Liver (tissue), 9 donors: ENCODE data around the gene C19orf25. TPM values are rescaled to one million over a fixed set of nuclear protein-coding genes. Genes with fewer than 3 reads are reported as not detected.

Experiments
- DNase-seq: peaks from one replicate; pipeline ENCODE4 v3.0.0-alpha.2; 2017; ENCODE audit warnings: low spot score
- H3K27ac ChIP-seq, 2 donors: one replicate each; pipeline ENCODE4 v1.7.0; 2013; ENCODE audit warnings: inconsistent platforms in 2 of 2, low read length in 2 of 2, control low read depth in 1 of 2, low read depth in 1 of 2, mild to moderate bottlenecking in 1 of 2
- H3K27me3 ChIP-seq, 4 donors: one replicate each; pipeline versions ENCODE4 v1.6.1 to v1.7.0; 2013; ENCODE audit warnings: low read length in 3 of 4, inconsistent platforms in 1 of 4, mild to moderate bottlenecking in 1 of 4, moderate library complexity in 1 of 4; ENCODE audit not compliant: control insufficient read depth in 4 of 4, insufficient read depth in 4 of 4
- H3K36me3 ChIP-seq, 4 donors: one replicate each; pipeline versions ENCODE4 v1.6.1 to v1.7.0; 2013; ENCODE audit warnings: low read length in 3 of 4, mild to moderate bottlenecking in 3 of 4, low read depth in 1 of 4, moderate library complexity in 1 of 4; ENCODE audit not compliant: control insufficient read depth in 4 of 4, insufficient read depth in 3 of 4
- H3K4me1 ChIP-seq, 4 donors: one replicate each; pipeline versions ENCODE4 v1.6.1 to v1.7.0; 2013; ENCODE audit warnings: low read length in 3 of 4, mild to moderate bottlenecking in 3 of 4, moderate library complexity in 1 of 4; ENCODE audit not compliant: control insufficient read depth in 4 of 4, insufficient read depth in 4 of 4
- H3K4me3 ChIP-seq, 3 donors: one replicate each; pipeline versions ENCODE4 v1.6.1 to v1.7.0; 2013; ENCODE audit warnings: low read length in 3 of 3, control low read depth in 1 of 3, low read depth in 1 of 3, mild to moderate bottlenecking in 1 of 3
- H3K9ac ChIP-seq, 2 donors: one replicate each; pipeline ENCODE4 v1.7.0; 2013; ENCODE audit warnings: low read length in 2 of 2, mild to moderate bottlenecking in 2 of 2, moderate library complexity in 2 of 2, control low read depth in 1 of 2, low read depth in 1 of 2
- H3K9me3 ChIP-seq, 4 donors: one replicate each; pipeline versions ENCODE4 v1.6.1 to v1.7.0; 2013; ENCODE audit warnings: low read length in 3 of 4; ENCODE audit not compliant: control insufficient read depth in 4 of 4
- EGR1 ChIP-seq, 2 donors: IDR thresholded peaks; 2 replicates each; pipeline ENCODE4 v1.6.1; 2016 to 2018; ENCODE audit warnings: antibody characterized with exemption in 2 of 2, low read depth in 2 of 2
- FOXA1 ChIP-seq: IDR thresholded peaks from 2 replicates; pipeline ENCODE4 v1.6.1; 2016; ENCODE audit warnings: antibody characterized with exemption
- FOXA2 ChIP-seq: IDR thresholded peaks from 2 replicates; pipeline ENCODE4 v1.6.1; 2016; ENCODE audit warnings: antibody characterized with exemption
- GABPA ChIP-seq, 2 donors: IDR thresholded peaks in 1 of 2; conservative IDR thresholded peaks in 1 of 2; 2 replicates each; pipeline ENCODE4 v1.6.1; 2016; ENCODE audit warnings: antibody characterized with exemption in 2 of 2, mild to moderate bottlenecking in 1 of 2, moderate library complexity in 1 of 2
- HNF4A ChIP-seq, 2 donors: conservative IDR thresholded peaks; 2 replicates each; pipeline ENCODE4 v1.6.1; 2016; ENCODE audit warnings: antibody characterized with exemption in 2 of 2, mild to moderate bottlenecking in 2 of 2
- HNF4G ChIP-seq: IDR thresholded peaks from 2 replicates; pipeline ENCODE4 v1.6.1; 2016; ENCODE audit warnings: antibody characterized with exemption
- JUND ChIP-seq, 2 donors: IDR thresholded peaks; 2 replicates each; pipeline ENCODE4 v1.6.1; 2016; ENCODE audit warnings: antibody characterized with exemption in 2 of 2
- NR2F2 ChIP-seq: IDR thresholded peaks from 2 replicates; pipeline ENCODE4 v1.6.1; 2016; ENCODE audit warnings: antibody characterized with exemption
- RAD21 ChIP-seq, 2 donors: IDR thresholded peaks; 2 replicates each; pipeline ENCODE4 v1.6.1; 2016; ENCODE audit warnings: antibody characterized with exemption in 2 of 2, mild to moderate bottlenecking in 2 of 2
- RXRA ChIP-seq, 2 donors: IDR thresholded peaks; 2 replicates each; pipeline ENCODE4 v1.6.1; 2017 to 2018; ENCODE audit warnings: antibody characterized with exemption in 2 of 2, mild to moderate bottlenecking in 1 of 2
- SP1 ChIP-seq: IDR thresholded peaks from 2 replicates; pipeline ENCODE4 v1.6.1; 2018; ENCODE audit warnings: antibody characterized with exemption, mild to moderate bottlenecking
- TAF1 ChIP-seq: conservative IDR thresholded peaks from 2 replicates; pipeline ENCODE4 v1.6.1; 2016; ENCODE audit warnings: antibody characterized with exemption, mild to moderate bottlenecking
- YY1 ChIP-seq: IDR thresholded peaks from 2 replicates; pipeline ENCODE4 v1.6.1; 2016; ENCODE audit warnings: antibody characterized with exemption, mild to moderate bottlenecking
- WGBS: extraction: QIAGEN DNeasy Blood & Tissue Kit; methylation state at CpG from one replicate; pipeline ENCODE4 v1.1.7; 2013; 5-methylcytosine and 5-hydroxymethylcytosine counted together
- polyA plus RNA-seq, 2 donors: library from polyadenylated mRNA; stranded (reverse) in 1 of 2; unstranded in 1 of 2; fragments of 200-250 nt in 1 of 2; fragments of >200 nt in 1 of 2; fragmentation: Nextera tagmentation in 1 of 2; extraction: Ambion mirVana in 1 of 2; gene quantifications; one replicate each; pipeline versions ENCODE4 v1.2.1 to v1.2.3, GENCODE V29; 2013 to 2015
- total RNA-seq, 2 donors: library from RNA; depleted of rRNA; stranded (reverse); fragments of >200 nt; gene quantifications; one replicate each; pipeline ENCODE4 v1.2.3, GENCODE V29; 2014
- TF ChIP-seq, protein P1 (sequence below): fragments of 150-350 bp; IDR thresholded peaks from 2 replicates; pipeline ENCODE4 v1.5.1; 2017; ENCODE audit warnings: improper control_type of control experiment, low read depth, low read length; ENCODE audit not compliant: missing input control
- TF ChIP-seq, protein P2 (sequence below): IDR thresholded peaks from 2 replicates; pipeline ENCODE4 v1.6.1; 2016; ENCODE audit warnings: antibody characterized with exemption
- TF ChIP-seq, protein P3 (sequence below): IDR thresholded peaks from 2 replicates; pipeline ENCODE4 v1.6.1; 2016; ENCODE audit warnings: antibody characterized with exemption, mild to moderate bottlenecking
- TF ChIP-seq, protein P4 (sequence below): IDR thresholded peaks from 2 replicates; pipeline ENCODE4 v1.6.1; 2016; ENCODE audit warnings: antibody characterized with exemption
- TF ChIP-seq, protein P5 (sequence below): IDR thresholded peaks from 2 replicates; pipeline ENCODE4 v1.6.1; 2016; ENCODE audit warnings: antibody characterized with exemption
- donor health status: healthy.
- donor health status: healthy.
- donor health status: healthy.
- donor health status: healthy.
- donor health status: healthy.

C19orf25 gene
- total and polyA plus RNA-seq, 4 donors = 15.1 to 19.8 (median 18.5) TPM

DNA sequence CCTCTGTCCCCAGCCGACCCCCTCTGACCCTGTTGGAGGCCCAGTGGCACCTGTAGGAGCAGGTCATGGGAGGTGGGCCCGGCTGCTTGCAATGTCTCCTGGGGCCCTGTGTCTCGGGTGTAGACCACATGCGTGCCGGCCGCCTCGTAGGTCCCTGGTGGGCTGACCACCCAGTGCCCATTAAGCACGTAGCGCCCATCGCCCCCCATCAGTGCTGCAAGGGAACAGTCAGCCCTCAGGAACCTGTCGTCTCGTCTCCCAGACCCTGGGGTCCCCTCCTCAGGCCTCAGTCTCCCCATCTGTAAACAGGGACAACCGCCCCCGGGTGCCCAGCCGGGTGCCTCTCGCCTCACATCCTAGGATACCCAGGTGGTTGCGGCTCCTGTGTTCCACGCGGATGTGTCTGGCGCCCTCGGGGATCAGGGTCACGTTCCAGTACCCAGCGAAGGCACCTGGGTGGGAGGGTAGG, 28.2 kb upstream of the C19orf25 start:
- Histone ChIP-seq H3K27ac (no peak overlapping the region), H3K9me3 (no peaks in the 10 kb centered on the region), H3K27me3 (no peaks in the 10 kb centered on the region), H3K36me3 (no peaks in the 10 kb centered on the region), H3K4me1 (peaks cover 3 to 25% (median 11%) of the 10 kb centered on the region in 4 donors), H3K4me3 (no peak overlapping the region), H3K9ac (no peak overlapping the region)
- WGBS = 78% methylated on average over 23 of the region's 23 CpGs
- TF ChIP-seq RXRA (IDR thresholded peaks at IDR 0.05) = no peak
- TF ChIP-seq, protein P1, sequence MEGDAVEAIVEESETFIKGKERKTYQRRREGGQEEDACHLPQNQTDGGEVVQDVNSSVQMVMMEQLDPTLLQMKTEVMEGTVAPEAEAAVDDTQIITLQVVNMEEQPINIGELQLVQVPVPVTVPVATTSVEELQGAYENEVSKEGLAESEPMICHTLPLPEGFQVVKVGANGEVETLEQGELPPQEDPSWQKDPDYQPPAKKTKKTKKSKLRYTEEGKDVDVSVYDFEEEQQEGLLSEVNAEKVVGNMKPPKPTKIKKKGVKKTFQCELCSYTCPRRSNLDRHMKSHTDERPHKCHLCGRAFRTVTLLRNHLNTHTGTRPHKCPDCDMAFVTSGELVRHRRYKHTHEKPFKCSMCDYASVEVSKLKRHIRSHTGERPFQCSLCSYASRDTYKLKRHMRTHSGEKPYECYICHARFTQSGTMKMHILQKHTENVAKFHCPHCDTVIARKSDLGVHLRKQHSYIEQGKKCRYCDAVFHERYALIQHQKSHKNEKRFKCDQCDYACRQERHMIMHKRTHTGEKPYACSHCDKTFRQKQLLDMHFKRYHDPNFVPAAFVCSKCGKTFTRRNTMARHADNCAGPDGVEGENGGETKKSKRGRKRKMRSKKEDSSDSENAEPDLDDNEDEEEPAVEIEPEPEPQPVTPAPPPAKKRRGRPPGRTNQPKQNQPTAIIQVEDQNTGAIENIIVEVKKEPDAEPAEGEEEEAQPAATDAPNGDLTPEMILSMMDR = no peak
- TF ChIP-seq, protein P2, sequence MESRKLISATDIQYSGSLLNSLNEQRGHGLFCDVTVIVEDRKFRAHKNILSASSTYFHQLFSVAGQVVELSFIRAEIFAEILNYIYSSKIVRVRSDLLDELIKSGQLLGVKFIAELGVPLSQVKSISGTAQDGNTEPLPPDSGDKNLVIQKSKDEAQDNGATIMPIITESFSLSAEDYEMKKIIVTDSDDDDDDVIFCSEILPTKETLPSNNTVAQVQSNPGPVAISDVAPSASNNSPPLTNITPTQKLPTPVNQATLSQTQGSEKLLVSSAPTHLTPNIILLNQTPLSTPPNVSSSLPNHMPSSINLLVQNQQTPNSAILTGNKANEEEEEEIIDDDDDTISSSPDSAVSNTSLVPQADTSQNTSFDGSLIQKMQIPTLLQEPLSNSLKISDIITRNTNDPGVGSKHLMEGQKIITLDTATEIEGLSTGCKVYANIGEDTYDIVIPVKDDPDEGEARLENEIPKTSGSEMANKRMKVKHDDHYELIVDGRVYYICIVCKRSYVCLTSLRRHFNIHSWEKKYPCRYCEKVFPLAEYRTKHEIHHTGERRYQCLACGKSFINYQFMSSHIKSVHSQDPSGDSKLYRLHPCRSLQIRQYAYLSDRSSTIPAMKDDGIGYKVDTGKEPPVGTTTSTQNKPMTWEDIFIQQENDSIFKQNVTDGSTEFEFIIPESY = no peak
- TF ChIP-seq HNF4A (conservative IDR thresholded peaks at IDR 0.05) = no peak
- TF ChIP-seq FOXA1 = no peak
- no peak for TF ChIP-seq TAF1
- TF ChIP-seq, protein P3, sequence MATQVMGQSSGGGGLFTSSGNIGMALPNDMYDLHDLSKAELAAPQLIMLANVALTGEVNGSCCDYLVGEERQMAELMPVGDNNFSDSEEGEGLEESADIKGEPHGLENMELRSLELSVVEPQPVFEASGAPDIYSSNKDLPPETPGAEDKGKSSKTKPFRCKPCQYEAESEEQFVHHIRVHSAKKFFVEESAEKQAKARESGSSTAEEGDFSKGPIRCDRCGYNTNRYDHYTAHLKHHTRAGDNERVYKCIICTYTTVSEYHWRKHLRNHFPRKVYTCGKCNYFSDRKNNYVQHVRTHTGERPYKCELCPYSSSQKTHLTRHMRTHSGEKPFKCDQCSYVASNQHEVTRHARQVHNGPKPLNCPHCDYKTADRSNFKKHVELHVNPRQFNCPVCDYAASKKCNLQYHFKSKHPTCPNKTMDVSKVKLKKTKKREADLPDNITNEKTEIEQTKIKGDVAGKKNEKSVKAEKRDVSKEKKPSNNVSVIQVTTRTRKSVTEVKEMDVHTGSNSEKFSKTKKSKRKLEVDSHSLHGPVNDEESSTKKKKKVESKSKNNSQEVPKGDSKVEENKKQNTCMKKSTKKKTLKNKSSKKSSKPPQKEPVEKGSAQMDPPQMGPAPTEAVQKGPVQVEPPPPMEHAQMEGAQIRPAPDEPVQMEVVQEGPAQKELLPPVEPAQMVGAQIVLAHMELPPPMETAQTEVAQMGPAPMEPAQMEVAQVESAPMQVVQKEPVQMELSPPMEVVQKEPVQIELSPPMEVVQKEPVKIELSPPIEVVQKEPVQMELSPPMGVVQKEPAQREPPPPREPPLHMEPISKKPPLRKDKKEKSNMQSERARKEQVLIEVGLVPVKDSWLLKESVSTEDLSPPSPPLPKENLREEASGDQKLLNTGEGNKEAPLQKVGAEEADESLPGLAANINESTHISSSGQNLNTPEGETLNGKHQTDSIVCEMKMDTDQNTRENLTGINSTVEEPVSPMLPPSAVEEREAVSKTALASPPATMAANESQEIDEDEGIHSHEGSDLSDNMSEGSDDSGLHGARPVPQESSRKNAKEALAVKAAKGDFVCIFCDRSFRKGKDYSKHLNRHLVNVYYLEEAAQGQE = no peak
- TF ChIP-seq EGR1 (IDR thresholded peaks at IDR 0.05; ENCODE audit: low read depth in 2 of 2) = no peak
- no peak for TF ChIP-seq NR2F2
- TF ChIP-seq, protein P4, sequence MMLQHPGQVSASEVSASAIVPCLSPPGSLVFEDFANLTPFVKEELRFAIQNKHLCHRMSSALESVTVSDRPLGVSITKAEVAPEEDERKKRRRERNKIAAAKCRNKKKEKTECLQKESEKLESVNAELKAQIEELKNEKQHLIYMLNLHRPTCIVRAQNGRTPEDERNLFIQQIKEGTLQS = no peak
- TF ChIP-seq SP1 = no peak
- TF ChIP-seq GABPA (IDR thresholded peaks at IDR 0.05 in 1 of 2, conservative IDR thresholded peaks at IDR 0.05 in 1 of 2) = no peak
- no peak for TF ChIP-seq HNF4G
- no peak for TF ChIP-seq JUND (IDR thresholded peaks at IDR 0.05)
- no peak for TF ChIP-seq FOXA2
- TF ChIP-seq YY1 = no peak
- TF ChIP-seq, protein P5, sequence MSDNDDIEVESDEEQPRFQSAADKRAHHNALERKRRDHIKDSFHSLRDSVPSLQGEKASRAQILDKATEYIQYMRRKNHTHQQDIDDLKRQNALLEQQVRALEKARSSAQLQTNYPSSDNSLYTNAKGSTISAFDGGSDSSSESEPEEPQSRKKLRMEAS = no peak
- TF ChIP-seq RAD21 (IDR thresholded peaks at IDR 0.05) = no peak
- DNase-seq = no peak
